DMS 273 (cell line): ENCODE data around the gene APBB2.

Experiments
- DNase-seq: peaks from one replicate; lab custom pipeline; 2025; ENCODE audit not compliant: unreplicated experiment; lab: John Stamatoyannopoulos, UW

APBB2 gene

GRCh38 chr4:40788331-40788730, 426.0 kb downstream of the APBB2 start:
- no peak for DNase-seq

DNA sequence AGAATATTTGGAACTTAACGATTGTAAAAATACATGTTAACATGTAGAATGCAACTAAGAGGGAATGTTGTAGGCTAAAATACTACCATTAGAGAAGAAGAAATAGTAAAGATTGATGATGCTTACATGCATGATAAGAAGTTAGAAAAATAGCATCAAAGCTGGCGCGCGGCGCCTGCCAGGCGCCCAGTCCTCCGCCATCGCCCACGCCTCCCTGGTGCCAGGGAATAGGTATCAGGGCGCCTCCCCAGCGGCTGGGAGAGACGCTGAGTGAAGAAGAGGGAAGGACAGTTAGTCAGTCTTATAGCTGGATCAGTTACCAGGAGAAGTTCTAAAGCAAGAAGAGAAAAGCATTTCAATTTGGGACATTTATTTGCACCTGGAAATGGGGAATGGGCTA, 428.6 kb downstream of the APBB2 start:
- DNase-seq: no peak

DNA sequence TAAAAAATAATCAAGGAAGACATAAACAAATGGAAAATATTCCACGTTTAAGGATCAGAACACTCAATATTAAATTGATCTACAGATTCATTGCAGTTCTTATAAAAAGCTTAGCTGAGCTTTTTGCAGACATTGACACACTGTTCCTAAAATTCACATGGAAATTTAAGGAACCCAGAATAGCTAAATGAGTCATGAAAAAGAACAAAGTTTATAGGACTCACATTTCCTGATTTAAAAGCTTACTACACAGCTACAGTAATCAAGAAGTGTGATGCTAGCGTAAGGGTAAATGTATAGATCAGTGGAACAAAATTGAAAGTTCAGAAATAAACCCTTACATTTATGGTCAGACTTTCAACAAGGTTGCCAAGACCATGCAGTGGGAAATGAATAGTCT, 431.5 kb downstream of the APBB2 start:
- DNase-seq: no peak

DNA sequence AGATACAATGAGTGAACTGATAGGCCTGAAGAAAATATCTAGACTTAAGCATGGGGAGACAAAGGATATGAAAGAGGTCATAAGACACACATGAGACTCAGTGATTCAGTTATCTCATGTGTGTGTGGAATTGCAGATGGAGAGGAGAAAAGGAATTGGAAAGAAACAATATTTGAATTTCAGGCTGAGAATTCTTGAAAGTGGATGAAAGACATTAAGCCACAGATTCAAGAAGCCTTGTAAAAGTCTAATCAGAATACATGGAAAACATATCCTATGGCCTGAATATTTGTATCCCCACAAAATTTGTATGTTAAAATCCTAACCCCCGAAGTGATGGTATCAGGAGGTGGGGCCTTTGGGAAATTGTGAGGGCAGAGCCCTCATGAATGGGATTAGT, 436.3 kb downstream of the APBB2 start:
- no peak for DNase-seq

GRCh38 chr4:40769266-40769665, 445.1 kb downstream of the APBB2 start:
- DNase-seq: no peak

DNA sequence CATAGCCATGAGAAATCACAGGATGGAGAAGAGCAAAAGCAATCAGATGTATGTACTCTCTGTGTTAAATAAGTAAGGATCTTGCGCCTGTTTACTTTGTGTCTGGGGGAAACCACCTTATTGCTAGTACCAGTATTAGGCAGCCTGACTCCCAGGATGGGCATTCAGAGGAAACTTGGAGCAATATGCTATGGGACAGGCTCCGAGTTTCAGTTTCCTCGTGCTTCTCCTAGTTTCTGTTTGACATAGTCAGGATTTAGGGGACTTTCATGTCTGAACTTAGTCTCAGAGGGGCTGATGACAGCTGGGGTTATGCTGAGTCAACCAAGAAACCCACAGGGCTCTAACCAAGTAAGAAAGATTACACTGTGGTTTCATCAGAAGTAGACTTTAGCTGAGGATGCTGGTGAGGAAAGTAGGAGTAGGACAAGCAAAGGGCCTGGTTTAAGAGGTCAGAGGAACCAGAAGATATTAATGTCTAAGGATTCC, 451.1 kb downstream of the APBB2 start:
- no peak for DNase-seq
